Measurements from ENCODE around the gene MBD5. TPM values are rescaled to one million over a fixed set of nuclear protein-coding genes. Genes with fewer than 3 reads are reported as not detected.
"Not testable (repeated sequence)": the region's sequence is repeated elsewhere in the genome, so short reads cannot be mapped to it uniquely, and the experiment has no call there.

Gene MBD5
- 4.3 and 15.0 TPM in 2 replicates for total RNA-seq

DNA sequence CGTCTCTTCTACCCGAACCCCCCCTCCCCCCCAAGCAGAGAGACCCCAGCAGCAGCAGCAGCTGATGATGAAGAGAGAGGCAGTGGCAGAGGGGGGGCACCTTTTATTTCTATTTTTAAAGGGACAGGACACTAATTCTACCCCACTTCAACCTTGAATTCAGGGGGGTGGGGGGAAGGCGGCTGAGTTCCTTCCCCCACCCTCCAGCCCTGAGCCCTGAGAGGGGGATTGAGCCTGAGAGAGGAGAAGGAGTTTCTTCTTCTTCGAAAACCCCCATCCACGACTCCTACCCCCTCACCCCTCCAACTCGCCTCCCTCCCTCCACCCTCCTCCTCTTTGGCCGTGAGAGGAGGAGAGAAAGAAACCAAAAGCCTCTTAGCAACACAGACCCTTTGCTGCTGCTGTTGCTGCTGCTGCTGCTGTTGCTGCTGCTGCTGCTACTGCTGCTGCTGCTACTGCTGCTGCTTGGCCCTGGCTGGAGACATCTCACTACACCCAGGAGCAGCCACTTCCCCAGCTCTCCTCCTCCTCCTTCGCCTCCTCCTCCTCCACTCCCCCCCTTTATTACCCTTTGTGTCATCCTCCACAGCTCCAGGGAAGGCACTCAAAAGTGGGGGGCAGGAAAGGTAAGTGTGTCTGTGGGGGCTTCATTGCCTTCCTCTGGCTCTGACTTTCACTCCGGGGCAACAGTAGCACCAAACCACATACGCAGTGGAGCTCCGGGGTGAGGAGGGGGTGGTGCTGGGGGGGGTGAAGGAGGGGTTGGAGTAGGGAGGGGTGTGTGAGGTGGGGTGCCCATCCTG, at the start of gene MBD5:
TSS of gene MBD5 (plus strand) at position 33 of the 803 bp plus-strand sequence.
- DNase-seq (ENCODE audit: low read depth), result no peak

GRCh38 chr2:147976102-147976501, 44.8 kb upstream of the MBD5 start:
- no peak overlapping the region for H3K4me3 ChIP-seq (ENCODE audit: low read depth, low read length)
- no peak for DNase-seq (ENCODE audit: low read depth)
- no peak for TF ChIP-seq CTCF (conservative IDR thresholded peaks at IDR 0.05; ENCODE audit: low read depth, low read length)

More for the DNA sequence above, at the start of gene MBD5:
- H3K4me3 ChIP-seq (ENCODE audit: low read depth, low read length), result peak within 1 kb of the TSS; percentile 78
- no peak for TF ChIP-seq CTCF (conservative IDR thresholded peaks at IDR 0.05; ENCODE audit: low read depth, low read length)

GRCh38 chr2:147977679-147978078, 43.2 kb upstream of the MBD5 start:
- no peak for DNase-seq (ENCODE audit: low read depth)
- no peak overlapping the region for H3K4me3 ChIP-seq (ENCODE audit: low read depth, low read length)
- TF ChIP-seq CTCF (conservative IDR thresholded peaks at IDR 0.05; ENCODE audit: low read depth, low read length), result no peak

GRCh38 chr2:147980940-147981528, 39.9 kb upstream of the MBD5 start:
- DNase-seq (ENCODE audit: low read depth), result no peak
- no peak overlapping the region for H3K4me3 ChIP-seq (ENCODE audit: low read depth, low read length)
- no peak for TF ChIP-seq CTCF (conservative IDR thresholded peaks at IDR 0.05; ENCODE audit: low read depth, low read length)

DNA sequence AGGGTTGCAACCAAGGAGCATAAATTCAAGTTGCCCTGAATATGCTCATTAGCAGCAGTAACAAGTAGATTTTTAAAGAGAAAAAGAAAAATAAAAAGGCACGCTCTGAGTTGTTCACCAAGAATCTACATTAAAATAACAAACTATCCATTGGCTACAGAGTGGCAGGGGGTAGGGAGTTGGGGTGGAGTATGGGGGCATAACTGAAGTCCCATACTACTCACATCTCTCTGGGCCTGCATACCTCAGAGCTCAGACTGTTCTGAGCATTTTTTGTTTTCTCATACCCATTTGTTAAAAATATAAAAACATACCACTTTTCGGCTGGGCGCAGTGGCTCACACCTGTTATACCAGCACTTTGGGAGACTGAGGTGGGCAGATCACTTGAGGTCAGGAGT, 31.8 kb upstream of the MBD5 start:
- no peak for TF ChIP-seq CTCF (conservative IDR thresholded peaks at IDR 0.05; ENCODE audit: low read depth, low read length)
- no peak for DNase-seq (ENCODE audit: low read depth)
- H3K4me3 ChIP-seq (ENCODE audit: low read depth, low read length), result no peak overlapping the region

GRCh38 chr2:147989809-147990403, 31.0 kb upstream of the MBD5 start:
- peak; percentile 81 for TF ChIP-seq CTCF (conservative IDR thresholded peaks at IDR 0.05; ENCODE audit: low read depth, low read length)
- H3K4me3 ChIP-seq (ENCODE audit: low read depth, low read length), result no peak overlapping the region
- peak; percentile 30 for DNase-seq (ENCODE audit: low read depth)

- H3K4me3 ChIP-seq (ENCODE audit: low read depth, low read length); DNase-seq (ENCODE audit: low read depth): not testable (repeated sequence)
Observed at GRCh38 chr2:147994965-147995364, 25.9 kb upstream of the MBD5 start.
